Measurements from ENCODE around the gene TCEAL8. TPM values are rescaled to one million over a fixed set of nuclear protein-coding genes. Genes with fewer than 3 reads are reported as not detected.

The TCEAL8 gene
- total and polyA plus RNA-seq, 2 of the 8 experiments (the other 6 are each of a cell fraction or from before 2014, with no cell fraction given) = 47.2 to 82.2 TPM

GRCh38 chrX:103249805-103250204, 5.2 kb downstream of the TCEAL8 start (continued):
- TF ChIP-seq CHD7 (IDR thresholded peaks at IDR 0.05; ENCODE audit: insufficient replicate concordance, low read length) = no peak

Data from H1 (cell line).